Coronary artery (tissue), 2 donors: ENCODE data around the gene ASIC4.
A peak's percentile ranks its signal among the peaks of the same experiment; 100 is the strongest.

Experiments used
- DNase-seq: peaks from one replicate; pipeline ENCODE4 v3.0.0-alpha.2; 2017; ENCODE audit warnings: low spot score
- H3K27ac ChIP-seq, 2 donors: fragments of 200-600 bp; sonication (generic); one replicate each; pipeline ENCODE4 v1.5.1; 2016 to 2019
- H3K4me3 ChIP-seq: fragments of 200-600 bp; sonication (generic); 2 replicates; pipeline ENCODE4 v1.5.1; 2016; ENCODE audit warnings: mild to moderate bottlenecking, moderate library complexity
- CTCF ChIP-seq: fragments of 200-600 bp; sonication (generic); IDR thresholded peaks from one replicate; pipeline ENCODE4 v1.5.1; 2019; ENCODE audit warnings: antibody characterized with exemption

Gene ASIC4

GRCh38 chr2:219494952-219495530 is 19.2 kb upstream of the ASIC4 start:
- Histone ChIP-seq H3K4me3 (no peak overlapping the region), H3K27ac (peak overlapping the region; percentile 95 to 98)
- DNase-seq, result no peak
- TF ChIP-seq CTCF, result no peak

GRCh38 chr2:219495531-219496122 is 18.7 kb upstream of the ASIC4 start:
- peak; percentile 47 for TF ChIP-seq CTCF
- peak; percentile 86 for DNase-seq
- Histone ChIP-seq H3K4me3 (peak overlapping the region; percentile 10), H3K27ac (peak overlapping the region; percentile 95 to 98)

- DNase-seq, result no peak
These were observed 17.9 kb upstream of the ASIC4 start for GRCh38 chr2:219496247-219496824.

GRCh38 chr2:219496825-219497494 is 17.3 kb upstream of the ASIC4 start:
- Histone ChIP-seq H3K27ac (peak overlapping the region; percentile 95 to 98), H3K4me3 (peak overlapping the region; percentile 79)
- no peak for DNase-seq
- TF ChIP-seq CTCF, result no peak

More at GRCh38 chr2:219496247-219496824, 17.9 kb upstream of the ASIC4 start:
- peak overlapping the region; percentile 95 to 98 for H3K27ac ChIP-seq
- TF ChIP-seq CTCF, result no peak
- H3K4me3 ChIP-seq, result peak overlapping the region; percentile 79

GRCh38 chr2:219497495-219498279 is 16.6 kb upstream of the ASIC4 start:
- TF ChIP-seq CTCF, result no peak
- peak; percentile 97 for DNase-seq
- peak overlapping the region; percentile 79 for H3K4me3 ChIP-seq
- H3K27ac ChIP-seq, result peak overlapping the region; percentile 95 to 98

GRCh38 chr2:219498280-219499057 is 15.8 kb upstream of the ASIC4 start, which contains the start of gene GMPPA:
Gene GMPPA (plus strand): TSS chr2:219498891. CDS start chr2:219499976, 1,085 bp downstream.
- Histone ChIP-seq H3K27ac (peak within 1 kb of the TSS; percentile 95 to 98), H3K4me3 (peak within 1 kb of the TSS; percentile 79)
- DNase-seq, result peak; percentile 99
- no peak for TF ChIP-seq CTCF
